ENCODE results near the gene ATP6V1D.

DNA sequence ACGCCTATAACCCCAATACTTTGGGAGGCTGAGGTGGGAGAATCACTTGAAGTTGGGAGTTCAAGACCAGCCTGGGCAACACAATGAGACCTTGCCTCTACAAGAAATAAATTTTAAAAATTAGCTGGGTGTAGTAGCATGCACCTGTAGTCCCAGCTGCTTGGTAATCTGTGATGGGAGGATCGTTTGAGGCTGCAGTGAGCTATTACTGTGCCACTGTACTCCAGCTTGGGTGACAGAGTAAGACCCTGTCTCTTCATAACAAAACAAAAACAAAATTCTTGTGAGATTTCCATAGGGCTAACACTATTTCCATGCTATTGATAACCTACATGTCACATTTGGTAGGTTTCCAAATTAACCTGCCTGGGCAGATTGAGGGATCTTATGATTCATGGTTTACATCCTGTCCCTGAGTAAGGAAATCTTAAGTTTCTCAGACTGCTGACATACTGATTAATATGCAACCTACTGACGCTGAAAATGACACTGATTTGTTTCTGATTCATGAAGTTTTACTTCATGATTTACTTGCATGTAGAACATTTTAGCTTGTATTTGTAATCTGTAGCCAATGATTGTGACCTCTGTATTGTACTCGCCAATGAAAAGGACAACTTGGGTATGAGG, 15.9 kb downstream of the ATP6V1D start:
- TF ChIP-seq POLR2A (IDR thresholded peaks at IDR 0.05; ENCODE audit: low read length), result no peak
- TF ChIP-seq GATA1 (IDR thresholded peaks at IDR 0.05; ENCODE audit: low read depth, low read length), result no peak

Measured in erythroblast (primary cell).